Spleen (tissue), 7 donors: Measurements from ENCODE around the gene PCSK4.

Experiments
- CTCF ChIP-seq, 11 experiments: fragments of 200-600 bp in 7 of 11; fragments of 450-650 bp in 4 of 11; sonication (generic) in 4 of 11; IDR thresholded peaks in 8 of 11; conservative IDR thresholded peaks in 3 of 11; 1 replicate in 7 of 11; 2 replicates in 4 of 11; pipeline versions ENCODE4 v1.4.0 to v1.8.0; 2016 to 2021; ENCODE audit warnings: antibody characterized with exemption in 11 of 11, inconsistent platforms in 4 of 11, mild to moderate bottlenecking in 1 of 11
- POLR2A ChIP-seq, 3 donors: fragments of 450-650 bp; IDR thresholded peaks; one replicate each; pipeline ENCODE4 v1.5.1; 2017; ENCODE audit warnings: antibody characterized with exemption in 3 of 3, mild to moderate bottlenecking in 1 of 3
- donor health status: DM: no; HTN: no; CAD: no; lungs with moderate emphysema.
- donor health status: DM: no; HTN: no; CAD: no.
- donor health status: DM: no; HTN: no; CAD: no.

GRCh38 chr19:1511318-1512317, 21.5 kb upstream of the PCSK4 start:
- no peak for TF ChIP-seq POLR2A (IDR thresholded peaks at IDR 0.05)
- no peak for TF ChIP-seq CTCF (IDR thresholded peaks at IDR 0.05 in 8 of 11, conservative IDR thresholded peaks at IDR 0.05 in 3 of 11)
